ENCODE data around the gene WDFY4. TPM values are rescaled to one million over a fixed set of nuclear protein-coding genes. Genes with fewer than 3 reads are reported as not detected.

Gene WDFY4
- total and polyA plus RNA-seq, 7 experiments from 2014 or later: 0.12 to 39.3 (median 1.5) TPM

DNA sequence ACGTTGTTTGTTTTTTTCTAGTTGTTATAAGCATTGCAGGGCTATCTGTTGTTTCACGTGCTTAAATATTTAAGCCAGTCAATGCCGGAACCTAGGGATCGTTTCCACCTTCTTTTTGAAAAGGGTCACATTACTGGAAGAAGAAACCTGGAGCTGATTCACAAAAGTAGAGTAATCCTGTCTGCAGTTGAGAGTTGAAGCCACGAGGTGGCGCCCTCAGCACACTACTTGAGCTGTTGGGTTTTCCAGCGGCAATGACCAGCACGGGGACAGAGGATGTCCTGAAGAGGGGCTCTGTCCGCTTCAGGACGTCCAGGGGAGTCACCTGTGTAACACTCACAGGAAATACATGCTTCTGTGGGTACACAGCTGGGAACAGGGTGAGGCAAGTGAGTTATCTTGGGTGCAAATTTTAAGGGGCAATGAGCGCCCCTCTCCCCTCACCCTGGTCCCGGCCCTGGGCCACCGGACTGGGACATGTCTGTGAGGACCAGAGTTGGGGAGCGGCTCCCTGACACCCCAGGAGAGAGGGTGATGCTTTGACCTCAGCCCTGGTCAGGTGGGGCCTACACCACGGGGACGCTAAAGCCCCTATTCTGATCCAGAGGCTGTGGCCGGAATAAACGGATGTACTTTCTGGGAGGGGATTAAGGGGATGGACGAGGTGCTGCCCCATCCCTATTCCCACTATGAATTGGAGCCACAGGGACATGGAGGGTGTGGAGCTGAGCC lies 26.3 kb upstream of the WDFY4 start:
- H3K27me3 ChIP-seq (ENCODE audit: control insufficient read depth in 2 of 2, insufficient read depth in 2 of 2, low read length in 2 of 2): no peaks in the 10 kb centered on the region
- peaks cover 5 to 12% (median 7%) of the 10 kb centered on the region in 7 donors for H3K4me1 Mint-ChIP-seq
- peaks cover 12 to 34% (median 22%) of the 10 kb centered on the region in 5 donors for H3K27me3 Mint-ChIP-seq
- H3K27ac ChIP-seq (ENCODE audit: low read depth, low read length): no peak overlapping the region
- POLR2A ChIA-PET: no interaction called here
- H3K4me3 Mint-ChIP-seq: no peak overlapping the region
- no peaks in the 10 kb centered on the region for H3K36me3 Mint-ChIP-seq
- no peaks in the 10 kb centered on the region for H3K36me3 ChIP-seq (ENCODE audit: control insufficient read depth in 2 of 3, insufficient read depth in 3 of 3, low read length in 3 of 3)
- no peak overlapping the region for H3K4me3 ChIP-seq (ENCODE audit: low read length)
- intact Hi-C loops (cut with micrococcal nuclease): loop anchor here (1.0 to 10.0 kb wide), 8 partner anchors 51 to 861 kb away; partner anchors contain the start of genes ARHGAP22 (in 1 of the 2), DRGX (in 1 of the 2) and MAPK8 (in 1 of the 2)
- peak; percentile 32 for ATAC-seq
- peak overlapping the region in 1 of 9 donors; percentile 74 for H3K27ac Mint-ChIP-seq
- peaks cover 0 to 7% (median 0%) of the 10 kb centered on the region in 11 donors for H3K9me3 Mint-ChIP-seq
- H3K4me1 ChIP-seq (ENCODE audit: control insufficient read depth in 2 of 2, insufficient read depth in 2 of 2, low read length in 2 of 2): peaks cover 4 to 5% of the 10 kb centered on the region in 2 donors
- DNase-seq: peak in 7 of 9 donors; percentile 18 to 67 (median 41)
- H3K9me3 ChIP-seq (ENCODE audit: control insufficient read depth in 2 of 3, low read length in 3 of 3): no peaks in the 10 kb centered on the region
- CTCF ChIA-PET: interaction anchor here (0.7 to 3.1 kb wide), 6 partner anchors 296 to 862 kb away, joined by 3 to 19 read pairs (median 4); no protein-coding TSS in a partner anchor

DNA sequence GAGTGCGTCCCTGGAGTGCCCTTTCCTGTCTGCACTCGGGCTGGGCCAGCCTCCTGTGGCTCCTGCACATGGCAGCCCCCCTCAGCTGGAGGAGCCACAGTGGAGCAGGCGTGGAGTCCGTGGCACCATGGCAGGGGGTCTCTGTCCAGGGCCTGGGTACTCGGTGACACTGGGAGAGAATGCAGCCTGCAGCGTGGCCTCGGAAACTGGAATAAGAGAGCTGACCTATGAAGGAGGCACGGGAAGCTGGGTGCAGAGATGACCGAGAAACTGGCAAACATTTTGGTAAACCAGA lies 25.8 kb upstream of the WDFY4 start:
- no peak overlapping the region for H3K4me3 ChIP-seq (ENCODE audit: low read length)
- ATAC-seq (no peak), DNase-seq (no peak)
- Mint-ChIP-seq H3K36me3 (no peaks in the 10 kb centered on the region), H3K27ac (no peak overlapping the region), H3K4me1 (peaks cover 5 to 12% (median 7%) of the 10 kb centered on the region in 7 donors), H3K27me3 (peaks cover 12 to 29% (median 22%) of the 10 kb centered on the region in 5 donors), H3K9me3 (peaks cover 0 to 7% (median 0%) of the 10 kb centered on the region in 11 donors), H3K4me3 (no peak overlapping the region)
- CTCF ChIA-PET: interaction anchor here (1.1 kb wide), 1 partner anchor 854 kb away, joined by 3 read pairs; no protein-coding TSS in a partner anchor
- no peak overlapping the region for H3K27ac ChIP-seq (ENCODE audit: low read depth, low read length)
- H3K4me1 ChIP-seq (ENCODE audit: control insufficient read depth in 2 of 2, insufficient read depth in 2 of 2, low read length in 2 of 2): peaks cover 4 to 5% of the 10 kb centered on the region in 2 donors
- POLR2A ChIA-PET: no interaction called here
- H3K36me3 ChIP-seq (ENCODE audit: control insufficient read depth in 2 of 3, insufficient read depth in 3 of 3, low read length in 3 of 3): no peaks in the 10 kb centered on the region
- intact Hi-C loops (cut with micrococcal nuclease): loop anchor here (1.0 to 10.0 kb wide), 8 partner anchors 52 to 860 kb away; partner anchors contain the start of genes ARHGAP22 (in 1 of the 2), DRGX (in 1 of the 2) and MAPK8 (in 1 of the 2)
- H3K27me3 ChIP-seq (ENCODE audit: control insufficient read depth in 2 of 2, insufficient read depth in 2 of 2, low read length in 2 of 2): no peaks in the 10 kb centered on the region
- H3K9me3 ChIP-seq (ENCODE audit: control insufficient read depth in 2 of 3, low read length in 3 of 3): no peaks in the 10 kb centered on the region

DNA sequence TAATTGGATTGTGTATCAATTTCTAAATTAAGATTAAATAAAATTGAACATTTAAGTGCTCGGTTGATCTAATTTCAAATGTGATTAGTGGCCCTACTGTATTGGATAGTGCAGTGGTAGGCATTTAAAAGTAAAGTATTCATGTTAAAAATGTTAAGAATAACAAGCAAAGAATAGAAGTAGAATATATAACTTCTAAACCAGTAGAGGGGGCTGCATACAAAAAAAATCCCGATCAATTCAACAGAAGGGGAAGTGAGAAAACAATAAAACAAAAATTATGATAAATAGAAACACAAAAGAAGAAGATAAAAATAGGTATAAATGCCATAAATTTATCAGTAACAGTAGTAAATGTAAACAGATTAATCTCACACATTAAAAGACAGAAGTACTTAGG lies 24.9 kb upstream of the WDFY4 start:
- Mint-ChIP-seq H3K27ac (no peak overlapping the region), H3K4me3 (no peak overlapping the region), H3K27me3 (peaks cover 6 to 23% (median 15%) of the 10 kb centered on the region in 5 donors), H3K36me3 (peaks cover 0 to 4% (median 0%) of the 10 kb centered on the region in 5 donors), H3K4me1 (peaks cover 5 to 10% (median 7%) of the 10 kb centered on the region in 7 donors), H3K9me3 (peaks cover 0 to 4% (median 0%) of the 10 kb centered on the region in 11 donors)
- H3K36me3 ChIP-seq (ENCODE audit: control insufficient read depth in 2 of 3, insufficient read depth in 3 of 3, low read length in 3 of 3): no peaks in the 10 kb centered on the region
- H3K27ac ChIP-seq (ENCODE audit: low read depth, low read length): no peak overlapping the region
- POLR2A ChIA-PET: no interaction called here
- H3K4me1 ChIP-seq (ENCODE audit: control insufficient read depth in 2 of 2, insufficient read depth in 2 of 2, low read length in 2 of 2): peaks cover 4 to 5% of the 10 kb centered on the region in 2 donors
- no peak for ATAC-seq
- no peak for DNase-seq
- no peak overlapping the region for H3K4me3 ChIP-seq (ENCODE audit: low read length)
- H3K9me3 ChIP-seq (ENCODE audit: control insufficient read depth in 2 of 3, low read length in 3 of 3): no peaks in the 10 kb centered on the region
- intact Hi-C loops (cut with micrococcal nuclease): loop anchor here (2.0 to 10.0 kb wide), 6 partner anchors 52 to 747 kb away; partner anchors contain the start of genes ARHGAP22 (in 1 of the 2), DRGX (in 1 of the 2) and MAPK8 (in 1 of the 2)
- CTCF ChIA-PET: no interaction called here
- H3K27me3 ChIP-seq (ENCODE audit: control insufficient read depth in 2 of 2, insufficient read depth in 2 of 2, low read length in 2 of 2): no peaks in the 10 kb centered on the region

DNA sequence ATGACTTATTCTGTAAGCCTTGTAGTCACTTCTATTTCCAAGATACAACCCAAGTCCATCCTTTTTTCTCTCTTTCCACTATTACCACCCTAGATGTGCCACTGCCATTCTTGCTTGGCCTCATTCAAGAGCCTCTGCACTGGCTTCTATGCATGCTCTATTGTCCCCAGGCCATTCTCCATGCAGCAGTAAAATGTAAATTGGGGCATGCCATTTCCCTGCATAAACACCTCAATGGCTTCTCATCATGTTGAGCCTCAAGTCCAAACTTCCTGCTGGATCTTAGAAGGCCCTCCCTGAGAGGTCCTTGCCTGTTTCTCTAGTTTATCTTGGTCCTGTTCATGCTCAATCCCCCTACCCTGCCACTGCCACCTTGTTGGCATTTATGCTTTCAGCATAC lies 23.2 kb upstream of the WDFY4 start:
- CTCF ChIA-PET: no interaction called here

DNA sequence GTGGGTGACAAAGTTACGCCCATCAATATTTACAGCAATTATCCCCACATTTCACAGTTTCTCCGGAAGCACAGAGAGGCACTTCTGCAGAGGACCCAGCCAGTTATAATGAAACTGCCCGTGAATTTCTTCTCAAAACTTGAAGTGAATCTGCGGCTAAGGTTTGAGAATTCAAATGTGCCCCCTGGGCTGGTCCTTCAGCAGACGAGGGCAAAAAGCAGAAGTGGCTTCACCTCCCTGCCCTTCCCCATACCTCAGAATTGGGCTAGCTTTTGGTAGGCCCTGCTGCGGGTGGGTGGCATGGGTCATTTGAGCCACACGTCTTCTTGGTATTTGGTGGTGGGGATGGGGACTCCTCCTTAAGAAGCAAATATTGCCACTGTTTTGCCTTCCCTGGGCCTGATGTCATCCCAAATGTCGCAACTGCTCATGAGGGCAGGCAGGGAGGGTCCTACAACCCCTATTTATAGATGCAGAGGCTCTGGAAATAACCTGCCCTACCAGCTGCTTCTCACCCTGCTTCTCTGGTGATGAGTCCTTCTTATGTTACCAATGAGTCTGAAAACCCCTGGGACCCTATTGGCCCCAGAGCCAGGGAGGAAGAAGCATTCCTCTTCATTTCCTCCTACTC lies 16.6 kb upstream of the WDFY4 start:
- Mint-ChIP-seq H3K27ac (no peak overlapping the region), H3K9me3 (peaks cover 0 to 14% (median 5%) of the 10 kb centered on the region in 11 donors), H3K4me3 (no peak overlapping the region), H3K36me3 (peaks cover 0 to 11% (median 0%) of the 10 kb centered on the region in 5 donors), H3K27me3 (peaks cover 0 to 16% (median 4%) of the 10 kb centered on the region in 5 donors), H3K4me1 (no peaks in the 10 kb centered on the region)
- ChIA-PET CTCF (no interaction called here), POLR2A (no interaction called here)
- Histone ChIP-seq H3K9me3 (ENCODE audit: control insufficient read depth in 2 of 3, low read length in 3 of 3) (no peaks in the 10 kb centered on the region), H3K4me3 (ENCODE audit: low read length) (no peak overlapping the region), H3K27me3 (ENCODE audit: control insufficient read depth in 2 of 2, insufficient read depth in 2 of 2, low read length in 2 of 2) (no peaks in the 10 kb centered on the region), H3K36me3 (ENCODE audit: control insufficient read depth in 2 of 3, insufficient read depth in 3 of 3, low read length in 3 of 3) (no peaks in the 10 kb centered on the region), H3K4me1 (ENCODE audit: control insufficient read depth in 2 of 2, insufficient read depth in 2 of 2, low read length in 2 of 2) (no peaks in the 10 kb centered on the region), H3K27ac (ENCODE audit: low read depth, low read length) (no peak overlapping the region)
- DNase-seq: no peak
- intact Hi-C loops (cut with micrococcal nuclease): no loop called here
- peak; percentile 63 for ATAC-seq

More for the DNA sequence above, 23.2 kb upstream of the WDFY4 start:
- no peak overlapping the region for H3K4me3 Mint-ChIP-seq
- H3K36me3 ChIP-seq (ENCODE audit: control insufficient read depth in 2 of 3, insufficient read depth in 3 of 3, low read length in 3 of 3): no peaks in the 10 kb centered on the region
- peaks cover 2 to 19% (median 12%) of the 10 kb centered on the region in 5 donors for H3K27me3 Mint-ChIP-seq
- H3K27me3 ChIP-seq (ENCODE audit: control insufficient read depth in 2 of 2, insufficient read depth in 2 of 2, low read length in 2 of 2): no peaks in the 10 kb centered on the region
- ATAC-seq (no peak), DNase-seq (no peak)
- peaks cover 3 to 4% of the 10 kb centered on the region in 2 donors for H3K4me1 ChIP-seq (ENCODE audit: control insufficient read depth in 2 of 2, insufficient read depth in 2 of 2, low read length in 2 of 2)
- H3K36me3 Mint-ChIP-seq: peaks cover 0 to 11% (median 0%) of the 10 kb centered on the region in 5 donors
- H3K4me1 Mint-ChIP-seq: peaks cover 2 to 8% (median 4%) of the 10 kb centered on the region in 7 donors
- H3K9me3 Mint-ChIP-seq: peaks cover 0 to 14% (median 5%) of the 10 kb centered on the region in 11 donors
- POLR2A ChIA-PET: no interaction called here
- no peaks in the 10 kb centered on the region for H3K9me3 ChIP-seq (ENCODE audit: control insufficient read depth in 2 of 3, low read length in 3 of 3)
- intact Hi-C loops (cut with micrococcal nuclease): no loop called here
- no peak overlapping the region for H3K27ac ChIP-seq (ENCODE audit: low read depth, low read length)
- H3K27ac Mint-ChIP-seq: no peak overlapping the region
- H3K4me3 ChIP-seq (ENCODE audit: low read length): no peak overlapping the region

DNA sequence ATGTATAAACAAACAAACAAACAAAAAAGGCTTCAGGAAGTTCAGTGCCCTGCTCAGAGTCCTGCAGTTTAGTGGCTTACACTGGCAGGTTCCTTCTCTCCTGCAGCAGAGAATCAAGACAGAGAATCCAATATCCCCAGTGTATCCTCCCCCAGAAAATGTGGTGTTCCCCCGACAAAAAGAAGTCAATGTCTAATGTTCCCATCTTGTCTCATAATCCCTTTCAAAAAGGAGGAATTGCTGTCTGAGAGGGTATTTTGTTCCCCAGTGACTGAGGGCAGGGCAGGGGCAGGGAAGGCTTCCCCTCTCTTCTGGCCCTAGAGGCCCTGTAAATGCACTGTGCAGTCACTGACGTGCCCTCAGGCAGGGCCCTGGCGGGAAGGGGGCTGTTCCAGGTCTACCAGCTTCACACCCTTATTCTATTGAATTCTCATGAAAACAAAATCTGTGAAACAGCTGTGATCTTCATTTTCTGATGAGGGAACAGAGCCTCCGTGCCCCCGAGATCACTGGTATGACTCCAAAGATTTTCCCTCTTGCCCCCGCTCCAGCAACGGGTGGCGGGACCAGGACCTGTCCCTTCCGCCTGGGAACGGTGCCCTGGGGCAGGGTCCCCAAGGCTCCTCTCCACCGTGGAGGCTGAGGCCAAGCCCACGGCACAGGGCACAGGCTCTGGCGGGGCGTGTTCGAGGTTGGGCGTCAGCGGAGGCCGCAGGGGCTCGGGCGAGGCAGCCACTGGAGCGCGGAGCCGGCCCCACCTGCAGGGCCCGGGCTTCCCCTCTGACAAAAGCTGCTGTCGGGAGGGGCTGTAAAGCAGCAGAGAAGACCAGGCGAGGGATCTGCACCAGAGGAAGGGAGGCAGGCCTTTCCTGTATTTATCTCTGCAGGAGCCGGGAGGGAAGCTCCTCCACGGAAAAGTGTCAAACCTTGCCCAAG lies 13.4 kb upstream of the WDFY4 start:
- no peaks in the 10 kb centered on the region for H3K4me1 ChIP-seq (ENCODE audit: control insufficient read depth in 2 of 2, insufficient read depth in 2 of 2, low read length in 2 of 2)
- no peaks in the 10 kb centered on the region for H3K9me3 ChIP-seq (ENCODE audit: control insufficient read depth in 2 of 3, low read length in 3 of 3)
- Mint-ChIP-seq H3K4me3 (no peak overlapping the region), H3K36me3 (no peaks in the 10 kb centered on the region), H3K27me3 (peaks cover 0 to 14% (median 5%) of the 10 kb centered on the region in 5 donors), H3K9me3 (peaks cover 0 to 4% (median 0%) of the 10 kb centered on the region in 11 donors), H3K27ac (no peak overlapping the region), H3K4me1 (no peaks in the 10 kb centered on the region)
- H3K4me3 ChIP-seq (ENCODE audit: low read length): no peak overlapping the region
- DNase-seq (no peak), ATAC-seq (peak; percentile 71)
- H3K27me3 ChIP-seq (ENCODE audit: control insufficient read depth in 2 of 2, insufficient read depth in 2 of 2, low read length in 2 of 2): no peaks in the 10 kb centered on the region
- H3K27ac ChIP-seq (ENCODE audit: low read depth, low read length): no peak overlapping the region
- H3K36me3 ChIP-seq (ENCODE audit: control insufficient read depth in 2 of 3, insufficient read depth in 3 of 3, low read length in 3 of 3): no peaks in the 10 kb centered on the region
- intact Hi-C loops (cut with micrococcal nuclease): no loop called here
- ChIA-PET POLR2A (no interaction called here), CTCF (no interaction called here)
